Measurements from ENCODE around the gene TUSC2.

The TUSC2 gene

DNA sequence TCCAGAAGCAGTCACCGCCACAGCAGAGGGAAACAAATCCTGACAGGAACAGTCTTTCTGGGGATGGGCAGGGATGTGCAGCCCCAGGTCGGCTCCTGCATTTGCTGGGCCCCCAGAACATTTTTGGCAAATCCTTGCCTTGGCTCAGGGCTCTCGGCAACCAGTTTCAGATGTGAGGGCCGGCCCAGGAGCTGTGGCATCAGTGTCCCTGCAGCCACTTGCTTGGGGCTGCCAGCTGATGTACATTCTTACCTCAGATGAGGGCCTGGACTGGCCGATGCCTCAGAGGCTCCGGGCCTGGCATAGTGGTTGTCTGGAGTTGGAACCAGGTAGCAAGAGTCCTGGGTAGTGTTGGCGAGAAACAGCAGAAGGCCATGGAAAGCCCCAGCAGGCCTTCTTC is 26.8 kb upstream of the TUSC2 start:
- 96% methylated on average over 7 of the region's 7 CpGs for WGBS, 2 experiments
- Histone ChIP-seq H3K36me3 (ENCODE audit: control insufficient read depth, insufficient read depth, low read length) (peaks cover 5% of the 10 kb centered on the region), H3K27me3 (ENCODE audit: control insufficient read depth, insufficient read depth, low read length, poor library complexity, severe bottlenecking) (no peaks in the 10 kb centered on the region)

DNA sequence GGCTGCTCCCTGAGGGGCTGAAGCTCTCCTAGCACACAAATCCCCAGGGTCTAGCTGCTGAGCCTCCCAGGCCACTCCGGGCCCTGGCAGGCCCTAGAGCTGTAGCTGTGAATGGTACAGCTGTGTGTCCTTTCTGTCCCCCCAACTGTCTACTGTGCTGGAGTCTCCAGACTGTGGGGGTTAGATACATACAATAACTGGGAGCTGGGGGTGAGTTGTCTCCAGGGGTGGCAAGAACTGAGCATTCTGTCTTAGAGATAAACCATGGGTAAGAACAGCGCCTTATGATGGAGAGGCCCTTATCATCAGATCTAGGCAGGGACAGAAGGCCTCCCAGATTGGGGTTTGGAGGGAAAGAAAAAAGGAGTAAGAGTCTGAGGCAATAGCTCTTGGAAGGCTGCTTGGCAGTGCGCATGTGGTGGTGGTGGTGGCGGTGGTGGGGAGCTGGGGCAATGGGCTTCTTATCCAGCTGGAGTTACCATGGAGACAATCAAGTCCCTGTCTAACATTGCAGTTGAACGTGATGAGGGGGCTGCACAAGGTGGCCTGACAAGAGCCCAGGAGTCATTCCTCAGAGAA is 26.3 kb upstream of the TUSC2 start:
- Histone ChIP-seq H3K9me3 (ENCODE audit: control insufficient read depth, low read length) (no peaks in the 10 kb centered on the region), H3K36me3 (ENCODE audit: control insufficient read depth, insufficient read depth, low read length) (peaks cover 5% of the 10 kb centered on the region), H3K27me3 (ENCODE audit: control insufficient read depth, insufficient read depth, low read length, poor library complexity, severe bottlenecking) (no peaks in the 10 kb centered on the region), H3K4me1 (ENCODE audit: control insufficient read depth, insufficient read depth, low read length) (peaks cover 19% of the 10 kb centered on the region), H3K4me3 (ENCODE audit: insufficient read depth, low read depth, low read length) (no peak overlapping the region), H3K27ac (ENCODE audit: insufficient read depth, low read depth, low read length, poor library complexity, severe bottlenecking) (no peak overlapping the region)
- WGBS, 2 experiments, result 95 to 97% methylated on average over 5 of the region's 5 CpGs

More for the DNA sequence above, 26.8 kb upstream of the TUSC2 start:
- H3K9me3 ChIP-seq (ENCODE audit: control insufficient read depth, low read length), result no peaks in the 10 kb centered on the region
- H3K4me3 ChIP-seq (ENCODE audit: insufficient read depth, low read depth, low read length), result no peak overlapping the region
- H3K27ac ChIP-seq (ENCODE audit: insufficient read depth, low read depth, low read length, poor library complexity, severe bottlenecking), result no peak overlapping the region
- H3K4me1 ChIP-seq (ENCODE audit: control insufficient read depth, insufficient read depth, low read length), result peaks cover 19% of the 10 kb centered on the region

- H3K36me3 ChIP-seq (ENCODE audit: control insufficient read depth, insufficient read depth, low read length), result peaks cover 8% of the 10 kb centered on the region
- WGBS, 2 experiments, result 94% methylated on average over 12 of the region's 12 CpGs
- no peaks in the 10 kb centered on the region for H3K9me3 ChIP-seq (ENCODE audit: control insufficient read depth, low read length)
- H3K4me1 ChIP-seq (ENCODE audit: control insufficient read depth, insufficient read depth, low read length), result peaks cover 17% of the 10 kb centered on the region
- no peak overlapping the region for H3K27ac ChIP-seq (ENCODE audit: insufficient read depth, low read depth, low read length, poor library complexity, severe bottlenecking)
- no peak overlapping the region for H3K4me3 ChIP-seq (ENCODE audit: insufficient read depth, low read depth, low read length)
- H3K27me3 ChIP-seq (ENCODE audit: control insufficient read depth, insufficient read depth, low read length, poor library complexity, severe bottlenecking), result no peaks in the 10 kb centered on the region
These were observed 25.4 kb upstream of the TUSC2 start for GRCh38 chr3:50353245-50354004.

DNA sequence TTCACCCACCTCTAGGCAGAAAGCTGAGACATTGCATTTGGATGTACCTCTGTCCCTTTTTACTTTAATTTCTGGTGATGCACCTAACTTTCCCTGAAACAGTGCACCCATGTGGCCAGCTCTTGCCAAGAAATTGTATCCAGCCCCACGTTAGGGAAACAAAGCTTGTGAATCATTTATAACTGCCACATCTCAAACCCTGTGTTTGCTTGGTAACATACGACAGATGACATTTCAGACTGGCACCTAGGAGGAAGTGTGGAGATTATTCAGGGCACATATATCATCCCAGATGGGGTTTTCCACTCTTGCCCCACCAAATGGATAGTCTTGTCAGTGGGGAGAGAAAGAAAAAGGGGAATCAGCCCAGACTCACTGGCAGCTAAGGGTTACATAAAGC is 24.8 kb upstream of the TUSC2 start:
- H3K4me1 ChIP-seq (ENCODE audit: control insufficient read depth, insufficient read depth, low read length), result peaks cover 10% of the 10 kb centered on the region
- H3K4me3 ChIP-seq (ENCODE audit: insufficient read depth, low read depth, low read length), result no peak overlapping the region
- H3K9me3 ChIP-seq (ENCODE audit: control insufficient read depth, low read length), result no peaks in the 10 kb centered on the region
- no peak overlapping the region for H3K27ac ChIP-seq (ENCODE audit: insufficient read depth, low read depth, low read length, poor library complexity, severe bottlenecking)
- peaks cover 11% of the 10 kb centered on the region for H3K36me3 ChIP-seq (ENCODE audit: control insufficient read depth, insufficient read depth, low read length)
- WGBS, 2 experiments, result 76 to 82% methylated on average over 2 of the region's 2 CpGs
- no peaks in the 10 kb centered on the region for H3K27me3 ChIP-seq (ENCODE audit: control insufficient read depth, insufficient read depth, low read length, poor library complexity, severe bottlenecking)

GRCh38 chr3:50351323-50351697 is 23.3 kb upstream of the TUSC2 start:
- H3K36me3 ChIP-seq (ENCODE audit: control insufficient read depth, insufficient read depth, low read length), result peaks cover 11% of the 10 kb centered on the region
- H3K4me1 ChIP-seq (ENCODE audit: control insufficient read depth, insufficient read depth, low read length), result peaks cover 3% of the 10 kb centered on the region
- no peaks in the 10 kb centered on the region for H3K9me3 ChIP-seq (ENCODE audit: control insufficient read depth, low read length)
- 83 to 86% methylated on average over 11 of the region's 11 CpGs for WGBS, 2 experiments
- H3K27ac ChIP-seq (ENCODE audit: insufficient read depth, low read depth, low read length, poor library complexity, severe bottlenecking), result no peak overlapping the region
- H3K4me3 ChIP-seq (ENCODE audit: insufficient read depth, low read depth, low read length), result peak overlapping the region; percentile 67
- H3K27me3 ChIP-seq (ENCODE audit: control insufficient read depth, insufficient read depth, low read length, poor library complexity, severe bottlenecking), result peaks cover 5% of the 10 kb centered on the region

- H3K36me3 ChIP-seq (ENCODE audit: control insufficient read depth, insufficient read depth, low read length), result peaks cover 9% of the 10 kb centered on the region
These were observed 22.7 kb upstream of the TUSC2 start, which contains the start of the genes CYB561D2 and NPRL2 for GRCh38 chr3:50350527-50351322. TSS of gene CYB561D2 (plus strand) at chr3:50350862. CDS start at chr3:50351434, 572 bp downstream. TSS of gene NPRL2 (minus strand) at chr3:50350775. CDS start at chr3:50350652, 123 bp downstream.

GRCh38 chr3:50350213-50350526 is 22.1 kb upstream of the TUSC2 start:
- Histone ChIP-seq H3K27ac (ENCODE audit: insufficient read depth, low read depth, low read length, poor library complexity, severe bottlenecking) (no peak overlapping the region), H3K4me3 (ENCODE audit: insufficient read depth, low read depth, low read length) (peak overlapping the region; percentile 67), H3K4me1 (ENCODE audit: control insufficient read depth, insufficient read depth, low read length) (peaks cover 3% of the 10 kb centered on the region), H3K36me3 (ENCODE audit: control insufficient read depth, insufficient read depth, low read length) (peaks cover 5% of the 10 kb centered on the region), H3K9me3 (ENCODE audit: control insufficient read depth, low read length) (no peaks in the 10 kb centered on the region), H3K27me3 (ENCODE audit: control insufficient read depth, insufficient read depth, low read length, poor library complexity, severe bottlenecking) (peaks cover 17% of the 10 kb centered on the region)
- 47% methylated on average over 7 of the region's 7 CpGs for WGBS, 2 experiments

More at GRCh38 chr3:50350527-50351322, 22.7 kb upstream of the TUSC2 start, which contains the start of the genes CYB561D2 and NPRL2:
- H3K4me3 ChIP-seq (ENCODE audit: insufficient read depth, low read depth, low read length), result peak within 1 kb of the TSS; percentile 67
- peaks cover 11% of the 10 kb centered on the region for H3K27me3 ChIP-seq (ENCODE audit: control insufficient read depth, insufficient read depth, low read length, poor library complexity, severe bottlenecking)
- peaks cover 3% of the 10 kb centered on the region for H3K4me1 ChIP-seq (ENCODE audit: control insufficient read depth, insufficient read depth, low read length)
- H3K9me3 ChIP-seq (ENCODE audit: control insufficient read depth, low read length), result no peaks in the 10 kb centered on the region
- WGBS, 2 experiments, result 2 to 3% methylated on average over 64 of the region's 64 CpGs
- no peak within 1 kb of the TSS for H3K27ac ChIP-seq (ENCODE audit: insufficient read depth, low read depth, low read length, poor library complexity, severe bottlenecking)

- 37 to 40% methylated on average over 14 of the region's 14 CpGs for WGBS, 2 experiments
- Histone ChIP-seq H3K27me3 (ENCODE audit: control insufficient read depth, insufficient read depth, low read length, poor library complexity, severe bottlenecking) (peaks cover 44% of the 10 kb centered on the region), H3K27ac (ENCODE audit: insufficient read depth, low read depth, low read length, poor library complexity, severe bottlenecking) (no peak overlapping the region), H3K4me1 (ENCODE audit: control insufficient read depth, insufficient read depth, low read length) (peaks cover 3% of the 10 kb centered on the region), H3K9me3 (ENCODE audit: control insufficient read depth, low read length) (no peaks in the 10 kb centered on the region), H3K4me3 (ENCODE audit: insufficient read depth, low read depth, low read length) (no peak overlapping the region), H3K36me3 (ENCODE audit: control insufficient read depth, insufficient read depth, low read length) (peaks cover 5% of the 10 kb centered on the region)
These were observed 19.3 kb upstream of the TUSC2 start for GRCh38 chr3:50347187-50347813.

GRCh38 chr3:50345586-50346234 is 17.7 kb upstream of the TUSC2 start, which contains the start of gene ZMYND10:
TSS of gene ZMYND10 (minus strand) at chr3:50345732. CDS start at chr3:50345579, 153 bp downstream.
- no peaks in the 10 kb centered on the region for H3K9me3 ChIP-seq (ENCODE audit: control insufficient read depth, low read length)
- H3K27me3 ChIP-seq (ENCODE audit: control insufficient read depth, insufficient read depth, low read length, poor library complexity, severe bottlenecking), result peaks cover 60% of the 10 kb centered on the region
- 13 to 14% methylated on average over 45 of the region's 45 CpGs for WGBS, 2 experiments
- H3K4me1 ChIP-seq (ENCODE audit: control insufficient read depth, insufficient read depth, low read length), result peaks cover 3% of the 10 kb centered on the region
- H3K4me3 ChIP-seq (ENCODE audit: insufficient read depth, low read depth, low read length), result peak within 1 kb of the TSS; percentile 37
- no peak within 1 kb of the TSS for H3K27ac ChIP-seq (ENCODE audit: insufficient read depth, low read depth, low read length, poor library complexity, severe bottlenecking)
- peaks cover 5% of the 10 kb centered on the region for H3K36me3 ChIP-seq (ENCODE audit: control insufficient read depth, insufficient read depth, low read length)
